Effector memory CD4-positive, alpha-beta T cell (primary cell): ENCODE data around the gene KBTBD7.

ENCODE experiments used
- DNase-seq, 3 donors: peaks; one replicate each; pipeline ENCODE4 v3.0.0-alpha.2; 2020
- H3K27ac ChIP-seq: 2 replicates; pipeline ENCODE4 v1.7.0; 2013; ENCODE audit warnings: mild to moderate bottlenecking, low read length, moderate library complexity; ENCODE audit not compliant: insufficient read depth, poor library complexity, severe bottlenecking
- H3K27me3 ChIP-seq: replicated peaks from 2 replicates; pipeline ENCODE4 v1.7.0; 2013; ENCODE audit warnings: mild to moderate bottlenecking, low read length; ENCODE audit not compliant: insufficient read depth, control insufficient read depth, poor library complexity, severe bottlenecking
- H3K36me3 ChIP-seq: 2 replicates; pipeline ENCODE4 v1.7.0; 2013; ENCODE audit warnings: mild to moderate bottlenecking, low read length, moderate library complexity; ENCODE audit not compliant: control insufficient read depth, insufficient read depth
- H3K4me1 ChIP-seq: 2 replicates; pipeline ENCODE4 v1.7.0; 2013; ENCODE audit warnings: low read length, mild to moderate bottlenecking; ENCODE audit not compliant: control insufficient read depth, insufficient read depth, poor library complexity, severe bottlenecking
- H3K4me3 ChIP-seq: 2 replicates; pipeline ENCODE4 v1.7.0; 2013; ENCODE audit warnings: low read length, low read depth, mild to moderate bottlenecking; ENCODE audit not compliant: insufficient read depth, poor library complexity, severe bottlenecking
- H3K9me3 ChIP-seq: 2 replicates; pipeline ENCODE4 v1.7.0; 2013; ENCODE audit warnings: mild to moderate bottlenecking, low read length, moderate library complexity; ENCODE audit not compliant: control insufficient read depth

Gene KBTBD7

DNA sequence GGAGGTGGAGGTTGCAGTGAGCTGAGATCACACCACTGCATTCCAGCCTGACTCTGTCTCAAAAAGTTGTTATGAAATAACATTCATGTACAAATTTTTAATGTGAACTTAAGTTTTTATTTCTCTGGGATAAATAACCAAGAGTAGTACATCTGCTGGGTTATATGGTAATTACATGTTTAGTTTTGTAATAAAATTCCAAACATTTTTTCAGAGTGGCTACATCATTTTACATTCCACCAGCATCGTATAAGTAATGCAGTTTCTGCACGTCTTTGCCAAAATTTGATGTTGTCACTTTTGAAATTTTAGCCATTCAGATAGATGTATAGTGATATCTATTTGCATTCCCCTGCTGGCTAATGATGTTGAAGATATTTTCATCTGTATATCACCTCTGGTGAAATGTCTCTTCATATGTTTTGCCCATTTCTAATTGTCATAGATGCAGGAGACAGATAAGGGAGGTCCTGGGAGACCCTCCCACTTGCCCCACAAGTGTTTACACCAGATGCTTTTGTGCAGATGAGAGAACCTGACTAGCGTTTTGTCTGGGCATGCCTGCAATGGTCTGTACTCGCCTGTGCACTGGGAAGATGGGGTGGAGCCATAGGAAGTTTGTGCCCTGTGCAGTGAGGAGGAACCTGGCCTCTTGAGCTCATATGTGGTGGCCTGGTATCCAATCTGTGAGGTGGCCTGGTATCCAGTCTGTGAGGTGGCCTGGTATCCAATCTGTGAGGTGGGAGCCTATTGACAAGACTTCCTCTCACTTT is 49.0 kb downstream of the KBTBD7 start:
- DNase-seq: no peak
- Histone ChIP-seq H3K36me3 (no peaks in the 10 kb centered on the region), H3K4me3 (no peak overlapping the region), H3K4me1 (no peaks in the 10 kb centered on the region), H3K27me3 (no peaks in the 10 kb centered on the region), H3K27ac (no peak overlapping the region), H3K9me3 (peaks cover 15% of the 10 kb centered on the region)

DNA sequence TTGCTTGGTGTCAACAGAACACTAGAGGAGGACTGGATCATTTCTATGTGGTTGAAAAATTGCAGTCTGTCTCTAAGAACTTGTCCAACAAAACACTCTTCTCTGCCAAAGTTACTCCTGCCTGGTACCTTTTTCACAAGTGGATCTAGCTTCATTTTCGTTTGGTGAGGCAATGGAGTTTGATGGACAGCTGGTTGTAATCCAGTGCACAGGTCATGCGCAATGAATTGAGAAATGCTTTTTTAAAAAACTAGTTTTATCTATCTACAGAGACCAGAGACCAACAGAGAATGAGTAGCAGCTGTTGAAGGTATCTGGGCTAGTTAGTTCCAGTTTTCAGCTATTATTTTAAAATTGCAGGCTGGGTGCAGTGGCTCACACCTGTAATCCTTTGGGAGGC is 49.8 kb downstream of the KBTBD7 start:
- no peak overlapping the region for H3K27ac ChIP-seq
- H3K36me3 ChIP-seq: no peaks in the 10 kb centered on the region
- H3K27me3 ChIP-seq: no peaks in the 10 kb centered on the region
- no peak for DNase-seq
- no peaks in the 10 kb centered on the region for H3K4me1 ChIP-seq
- H3K4me3 ChIP-seq: no peak overlapping the region
- peaks cover 15% of the 10 kb centered on the region for H3K9me3 ChIP-seq
